ENCODE data around the gene DIP2A. TPM values are rescaled to one million over a fixed set of nuclear protein-coding genes. Genes with fewer than 3 reads are reported as not detected.

DIP2A gene
- total and polyA plus RNA-seq, 2 of the 13 experiments (the other 11 are each of a cell fraction or from before 2014, with no cell fraction given) = 18.5 to 37.6 TPM

DNA sequence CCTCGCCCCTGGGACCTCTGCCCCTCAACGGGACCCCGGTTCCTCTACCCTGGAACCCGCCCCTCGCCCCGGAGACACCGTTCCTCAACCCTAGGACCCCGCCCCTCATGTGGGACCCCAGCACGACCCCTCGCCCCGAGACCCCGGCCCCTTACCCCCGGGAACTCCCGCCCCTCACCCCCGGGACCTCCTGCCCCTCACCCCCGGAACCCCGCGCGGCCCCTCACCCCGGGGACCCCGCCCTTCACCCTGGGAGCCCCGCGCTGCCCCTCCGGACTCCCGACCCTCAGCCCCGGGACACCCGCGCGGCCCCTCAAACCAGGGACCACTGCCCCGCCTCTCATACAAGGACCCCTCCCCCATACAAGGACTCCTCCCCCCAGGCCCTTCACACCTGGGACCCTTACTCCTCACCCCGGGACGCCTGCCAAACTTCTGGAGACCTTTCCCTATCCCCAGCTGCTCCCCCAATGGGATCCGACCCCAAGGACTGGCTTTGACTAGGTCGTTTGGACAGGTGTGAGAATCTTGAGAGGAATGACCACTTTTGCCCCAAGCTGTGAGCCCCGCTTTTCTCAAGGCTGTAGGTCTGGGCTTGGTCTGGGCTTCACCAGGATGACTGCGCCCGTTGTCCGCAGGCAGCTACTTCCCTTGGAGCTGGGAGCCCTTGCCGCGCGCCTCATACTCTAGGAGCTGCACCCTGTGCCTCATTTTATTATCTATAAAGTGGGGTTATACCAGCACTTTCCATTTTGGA, 843 bp downstream of the DIP2A start:
- CTCF ChIA-PET (ENCODE audit: low intra/inter-chr PET ratio, low total read pairs) = no interaction called here
- intact Hi-C loops (cut with micrococcal nuclease; ENCODE audit: unreplicated experiment) = no loop called here
- Histone ChIP-seq H3K27me3 (ENCODE audit: control insufficient read depth in 1 of 2, insufficient read depth in 2 of 2, low read length in 2 of 2) (no peaks in the 10 kb centered on the region; a peak in 1 of 5 replicates), H3K4me1 (ENCODE audit: insufficient read depth, low read length) (peaks cover 51% of the 10 kb centered on the region), H3K79me2 (ENCODE audit: insufficient read depth, low read length) (peaks cover 44% of the 10 kb centered on the region), H3K9me3 (ENCODE audit: low read length) (no peaks in the 10 kb centered on the region), H3K27ac (ENCODE audit: extremely low read length, insufficient read depth, low read length) (peak overlapping the region; percentile 70), H3K4me3 (replicated peaks in 1 of 3; ENCODE audit: insufficient read depth in 1 of 3, low read depth in 2 of 3, low read length in 3 of 3) (peak overlapping the region; percentile 85 to 98 (median 89)), H2AFZ (ENCODE audit: low read length) (no peak overlapping the region), H3K9ac (ENCODE audit: insufficient read depth, low read depth, low read length) (peak overlapping the region; percentile 89), H3K36me3 (replicated peaks in 1 of 2; ENCODE audit: control insufficient read depth in 1 of 2, insufficient read depth in 2 of 2, low read length in 2 of 2) (peaks cover 4 to 14% of the 10 kb centered on the region in 2 experiments; a peak in 2 of 5 replicates), H4K20me1 (ENCODE audit: insufficient read depth, low read length) (no peaks in the 10 kb centered on the region), H3K4me2 (ENCODE audit: low read depth, low read length) (peak overlapping the region; percentile 89)
- DNase-seq (ENCODE audit: low spot score) (no peak), ATAC-seq (0 out of 3 replicates have a peak, but pooled peaks have one; percentile 7), FAIRE-seq (no peak)
- TF ChIP-seq SALL1 (CRISPR knock-in tag; IDR thresholded peaks at IDR 0.05) (0 out of 2 replicates have a peak, but pooled peaks have one; percentile 24), GPN1 (CRISPR knock-in tag; IDR thresholded peaks at IDR 0.05; ENCODE audit: borderline replicate concordance) (no peak), ZBTB7A (CRISPR knock-in tag; IDR thresholded peaks at IDR 0.05) (0 out of 2 replicates have a peak, but pooled peaks have one; percentile 56), PBX2 (CRISPR knock-in tag; IDR thresholded peaks at IDR 0.05) (no peak), ZNF629 (CRISPR knock-in tag; conservative IDR thresholded peaks at IDR 0.05) (peak; percentile 57), ZNF891 (CRISPR knock-in tag; IDR thresholded peaks at IDR 0.05) (0 out of 2 replicates have a peak, but pooled peaks have one; percentile 21), ZNF687 (CRISPR knock-in tag; IDR thresholded peaks at IDR 0.05) (0 out of 2 replicates have a peak, but pooled peaks have one; percentile 7), MBNL3 (CRISPR knock-in tag; conservative IDR thresholded peaks at IDR 0.05) (no peak), FUBP1 (CRISPR knock-in tag; IDR thresholded peaks at IDR 0.05; ENCODE audit: borderline replicate concordance) (no peak), SAP130 (CRISPR knock-in tag; IDR thresholded peaks at IDR 0.05; ENCODE audit: low read depth) (peak; percentile 30), ZNF562 (CRISPR knock-in tag; IDR thresholded peaks at IDR 0.05; ENCODE audit: borderline replicate concordance) (no peak), ZNF547 (CRISPR knock-in tag; IDR thresholded peaks at IDR 0.05) (no peak)
- POLR2A ChIA-PET = interaction anchor here (1.0 to 2.9 kb wide), 4 partner anchors 12 to 162 kb away, joined by 3 to 11 read pairs (median 4); no protein-coding TSS in a partner anchor
- BruUV-seq (replicated peaks) = no TSS peak
- WGBS (ENCODE audit: low lambda C conversion rate) = 4% methylated on average over 38 of the region's 41 CpGs
- in situ Hi-C loops (cut with HindIII; ENCODE audit: extremely low pct_ligation_motif_present, low pct_unique_long_range_greater_than_20kb) = no loop called here

Data from HepG2 (cell line).